Suppressor macrophage treated with lipopolysaccharide for 4 hours (primary cell): ENCODE results near the gene CHST14.

Experiments used
- DNase-seq: peaks from one replicate; pipeline ENCODE4 v3.0.0-alpha.2; 2020

CHST14 gene

DNA sequence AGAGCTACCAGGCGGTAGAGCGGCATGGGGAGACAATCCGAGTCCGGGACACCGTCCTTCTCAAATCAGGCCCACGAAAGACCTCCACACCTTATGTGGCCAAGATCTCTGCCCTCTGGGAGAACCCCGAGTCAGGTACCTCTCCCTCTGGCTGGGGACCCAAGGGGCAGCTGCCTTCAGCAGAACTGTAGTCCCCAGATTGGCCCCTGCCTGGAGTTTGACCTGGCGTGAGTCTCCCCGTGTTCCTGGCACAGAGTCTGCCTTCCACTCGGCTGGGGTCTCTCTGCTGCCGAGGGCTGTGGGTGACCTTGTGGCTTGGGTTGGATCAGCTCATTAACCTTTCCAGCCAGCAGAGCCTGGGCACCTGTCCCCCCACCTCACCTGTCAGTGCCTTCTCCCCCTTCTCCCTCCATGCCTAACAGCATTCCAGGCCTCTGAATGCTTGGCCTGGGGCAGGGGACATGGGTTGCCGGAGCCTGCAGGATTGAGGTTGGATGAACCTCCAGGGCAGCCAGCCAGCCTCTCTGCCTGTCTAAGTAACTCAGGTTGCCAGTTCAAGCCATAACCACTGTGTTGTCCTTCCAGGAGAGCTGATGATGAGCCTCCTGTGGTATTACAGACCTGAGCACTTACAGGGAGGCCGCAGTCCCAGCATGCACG is 6.8 kb upstream of the CHST14 start:
- no peak for DNase-seq

DNA sequence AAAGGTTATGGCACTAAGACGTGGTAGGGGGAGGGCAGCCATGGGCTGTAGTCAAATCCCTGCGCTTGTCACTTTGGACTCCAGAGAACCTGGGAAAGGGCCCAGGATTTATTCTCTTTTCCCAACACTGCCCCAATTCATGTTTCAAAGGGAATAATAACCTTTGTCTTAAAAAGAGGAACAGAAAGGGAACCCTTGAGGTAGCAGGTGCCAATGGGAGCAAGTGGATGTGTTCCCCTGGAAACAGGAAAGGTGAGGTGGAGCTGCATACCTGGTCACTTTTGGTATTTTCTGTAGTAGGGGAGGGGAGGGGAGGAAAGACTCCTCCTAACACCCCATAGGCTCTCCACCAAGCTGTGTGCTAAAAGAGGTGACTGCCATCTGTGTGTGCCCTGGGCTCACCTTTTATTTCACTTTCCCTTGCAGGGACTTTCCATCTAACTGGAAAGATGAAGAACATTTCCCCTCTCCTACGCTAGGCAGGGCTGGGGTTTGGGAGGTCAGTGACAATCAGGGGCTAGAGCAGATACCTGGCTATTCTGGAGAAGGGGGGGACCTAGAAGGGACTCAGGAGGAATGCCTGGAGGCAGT is 6.1 kb upstream of the CHST14 start:
- DNase-seq, result no peak

DNA sequence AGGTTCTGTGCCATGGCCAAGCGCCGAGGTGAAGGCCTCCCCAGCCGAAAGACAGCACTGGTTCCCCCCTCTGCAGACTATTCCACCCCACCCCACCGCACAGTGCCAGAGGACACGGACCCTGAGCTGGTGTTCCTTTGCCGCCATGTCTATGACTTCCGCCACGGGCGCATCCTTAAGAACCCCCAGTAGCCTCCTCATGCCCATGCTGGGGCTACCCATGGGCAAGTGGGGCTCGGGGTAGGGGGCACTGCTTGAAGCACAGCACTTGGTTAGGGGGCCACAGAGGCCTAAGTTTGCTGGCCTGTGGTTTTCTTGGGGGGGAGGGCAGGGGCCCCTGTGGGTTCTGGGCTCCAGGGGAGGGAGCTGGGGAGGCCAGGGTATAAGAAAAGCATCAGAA is 4.8 kb upstream of the CHST14 start:
- no peak for DNase-seq

DNA sequence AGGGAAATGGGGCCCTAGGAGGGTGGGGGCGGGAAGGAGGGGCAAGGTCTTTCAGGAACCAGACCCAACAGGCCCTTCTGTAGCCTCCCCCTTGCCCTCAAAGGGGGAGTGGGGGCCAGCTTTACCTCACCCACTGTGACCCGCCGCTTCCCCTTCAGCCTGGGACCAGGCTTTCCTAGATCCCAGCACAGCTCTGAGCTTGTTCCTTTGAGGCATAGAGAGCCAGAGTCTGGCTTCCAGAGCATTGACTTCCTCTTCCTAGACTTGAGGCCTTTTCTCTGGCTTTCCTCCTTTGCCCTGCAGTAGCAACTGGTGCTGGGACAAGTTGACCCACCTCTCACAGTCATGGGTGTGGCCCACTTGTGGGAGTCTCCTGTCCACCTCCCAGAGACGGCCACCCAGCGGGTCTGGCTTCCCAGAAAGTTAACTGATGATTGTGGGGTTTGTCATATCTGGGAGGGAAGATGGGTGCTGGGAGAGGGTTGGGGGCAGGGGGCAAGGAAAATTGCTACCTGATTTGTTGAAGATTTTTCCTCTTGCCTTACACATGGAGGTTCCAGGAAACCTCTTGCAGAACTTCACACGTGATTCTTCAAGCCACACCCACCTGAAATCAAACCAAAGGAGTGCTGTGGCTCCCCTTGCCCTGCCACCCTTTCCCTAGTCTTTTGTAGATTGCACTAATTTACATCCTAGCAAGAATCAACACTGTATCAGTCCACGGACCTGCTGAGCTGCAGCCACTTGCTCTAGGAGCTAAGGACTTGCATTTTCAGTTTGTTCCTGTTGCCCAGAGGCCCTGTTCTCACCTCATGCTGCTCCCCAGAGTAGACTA is 4.1 kb upstream of the CHST14 start:
- DNase-seq, result no peak

DNA sequence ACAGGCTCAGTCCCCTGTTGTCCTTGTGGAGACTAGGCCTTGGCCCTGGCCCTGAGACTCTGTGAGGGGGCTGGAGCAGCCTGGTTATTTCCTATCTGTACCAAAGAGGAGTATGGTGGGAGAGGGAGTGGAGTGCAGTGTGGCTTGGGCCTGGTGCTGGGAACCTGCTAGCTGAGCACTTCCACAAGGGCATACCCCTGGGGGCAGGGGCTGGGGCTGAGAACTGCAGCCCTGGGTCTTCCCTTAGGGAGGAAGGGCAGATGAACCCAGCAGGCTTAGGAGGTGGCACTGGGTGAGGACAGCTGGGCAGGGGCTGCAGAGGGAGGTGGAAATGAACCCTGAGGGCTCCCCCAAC is 3.5 kb upstream of the CHST14 start:
- DNase-seq, result no peak

DNA sequence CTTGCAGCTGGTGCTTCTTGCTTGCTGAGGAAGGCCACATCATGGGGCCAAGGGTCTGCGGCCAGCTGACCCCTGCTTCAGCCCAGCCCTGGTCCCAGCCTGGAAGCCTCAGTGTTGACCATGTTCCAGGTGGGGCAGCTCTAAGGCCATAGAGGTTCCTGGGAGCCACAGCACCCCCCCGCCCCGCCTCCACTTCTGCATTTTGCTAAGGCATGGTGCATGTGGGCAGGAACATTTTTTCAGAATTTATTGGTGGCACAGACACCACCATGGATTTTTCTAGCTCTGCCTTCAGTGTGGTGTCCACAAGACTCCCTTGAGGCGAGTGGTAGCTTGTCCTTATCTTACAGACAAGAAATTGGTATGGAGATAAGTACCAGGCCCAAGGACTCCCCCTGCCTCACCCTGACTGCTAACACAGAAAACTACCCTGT is 1.9 kb upstream of the CHST14 start:
- no peak for DNase-seq

DNA sequence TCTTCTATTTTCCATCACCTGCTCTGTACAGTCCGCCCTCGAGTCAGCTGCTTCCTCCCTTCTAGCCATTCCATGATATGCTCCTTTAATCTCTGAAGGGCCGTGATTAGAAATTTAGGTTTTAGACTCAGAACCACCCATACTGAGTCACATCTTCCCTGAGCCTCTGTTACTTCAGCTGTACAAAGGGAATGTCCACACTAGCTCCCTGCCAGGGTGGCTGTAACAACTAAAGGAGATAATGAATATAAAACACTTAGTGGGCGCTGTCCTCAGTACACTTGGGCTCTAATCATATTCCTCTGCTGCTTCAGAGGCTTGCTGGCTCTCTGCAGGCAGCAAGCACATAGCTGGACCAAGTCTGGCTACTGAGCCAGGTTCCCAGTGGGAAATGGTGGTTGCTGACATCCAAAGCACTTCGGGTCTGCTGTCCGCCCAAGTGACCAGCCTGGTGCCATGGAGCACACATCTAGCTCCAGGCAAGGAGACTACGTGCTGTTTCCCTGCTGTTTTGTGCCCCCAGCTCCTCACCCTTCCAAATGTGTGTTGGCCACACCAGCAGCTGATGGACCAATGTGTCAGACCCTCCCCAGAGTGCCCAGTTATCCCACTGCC is 901 bp upstream of the CHST14 start:
- DNase-seq, result no peak

DNA sequence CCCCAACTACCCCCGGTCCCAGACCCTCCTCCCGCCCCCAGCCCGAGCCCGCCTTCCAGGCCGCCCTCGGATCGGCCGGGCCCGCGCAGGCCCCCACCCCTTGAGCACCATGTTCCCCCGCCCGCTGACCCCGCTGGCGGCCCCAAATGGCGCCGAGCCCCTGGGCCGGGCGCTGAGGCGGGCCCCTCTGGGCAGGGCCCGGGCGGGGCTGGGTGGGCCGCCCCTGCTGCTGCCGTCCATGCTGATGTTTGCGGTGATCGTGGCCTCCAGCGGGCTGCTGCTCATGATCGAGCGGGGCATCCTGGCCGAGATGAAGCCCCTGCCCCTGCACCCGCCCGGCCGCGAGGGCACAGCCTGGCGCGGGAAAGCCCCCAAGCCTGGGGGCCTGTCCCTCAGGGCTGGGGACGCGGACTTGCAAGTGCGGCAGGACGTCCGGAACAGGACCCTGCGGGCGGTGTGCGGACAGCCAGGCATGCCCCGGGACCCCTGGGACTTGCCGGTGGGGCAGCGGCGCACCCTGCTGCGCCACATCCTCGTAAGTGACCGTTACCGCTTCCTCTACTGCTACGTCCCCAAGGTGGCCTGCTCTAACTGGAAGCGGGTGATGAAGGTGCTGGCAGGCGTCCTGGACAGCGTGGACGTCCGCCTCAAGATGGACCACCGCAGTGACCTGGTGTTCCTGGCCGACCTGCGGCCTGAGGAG is 472 bp downstream of the CHST14 start:
- no peak for DNase-seq

DNA sequence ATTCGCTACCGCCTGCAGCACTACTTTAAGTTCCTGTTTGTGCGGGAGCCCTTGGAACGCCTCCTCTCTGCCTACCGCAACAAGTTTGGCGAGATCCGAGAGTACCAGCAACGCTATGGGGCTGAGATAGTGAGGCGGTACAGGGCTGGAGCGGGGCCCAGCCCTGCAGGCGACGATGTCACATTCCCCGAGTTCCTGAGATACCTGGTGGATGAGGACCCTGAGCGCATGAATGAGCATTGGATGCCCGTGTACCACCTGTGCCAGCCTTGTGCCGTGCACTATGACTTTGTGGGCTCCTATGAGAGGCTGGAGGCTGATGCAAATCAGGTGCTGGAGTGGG is 995 bp downstream of the CHST14 start:
- DNase-seq, result no peak

DNA sequence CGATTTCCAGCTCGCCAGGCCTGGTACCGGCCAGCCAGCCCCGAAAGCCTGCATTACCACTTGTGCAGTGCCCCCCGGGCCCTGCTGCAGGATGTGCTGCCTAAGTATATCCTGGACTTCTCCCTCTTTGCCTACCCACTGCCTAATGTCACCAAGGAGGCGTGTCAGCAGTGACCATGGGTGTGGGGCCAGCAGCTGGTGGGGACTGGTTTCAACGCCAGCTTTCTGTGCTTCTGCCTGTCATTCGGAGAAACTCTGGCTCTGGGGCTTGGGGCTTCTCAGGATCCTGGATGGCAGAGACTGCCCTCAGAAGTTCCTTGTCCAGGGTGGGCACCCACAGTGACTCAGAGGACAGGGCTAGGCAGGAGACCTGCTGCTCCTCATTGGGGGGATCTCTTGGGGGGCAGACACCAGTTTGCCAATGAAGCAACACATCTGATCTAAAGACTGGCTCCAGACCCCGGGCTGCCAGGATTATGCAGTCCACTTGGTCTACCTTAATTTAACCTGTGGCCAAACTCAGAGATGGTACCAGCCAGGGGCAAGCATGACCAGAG is 1.5 kb downstream of the CHST14 start:
- no peak for DNase-seq

DNA sequence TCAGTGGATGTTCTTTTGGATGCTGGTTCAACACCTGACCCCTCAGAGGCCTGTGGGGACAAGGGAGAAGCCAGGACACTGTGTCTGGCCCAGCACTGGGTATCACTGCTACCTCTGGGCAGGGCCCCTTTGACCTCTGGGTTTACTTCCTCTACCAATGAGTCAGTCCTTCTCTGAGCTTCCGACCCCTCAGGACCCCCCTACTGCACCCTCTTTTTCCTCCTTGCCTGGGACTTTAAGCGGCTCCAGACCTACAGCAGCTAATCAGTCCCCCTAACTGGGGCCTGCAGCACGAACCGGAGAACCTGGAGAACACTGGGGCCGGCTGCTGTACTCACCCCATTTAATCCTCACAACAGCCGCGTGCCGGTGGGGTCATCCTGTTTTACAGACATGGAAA is 3.8 kb downstream of the CHST14 start:
- DNase-seq, result no peak

DNA sequence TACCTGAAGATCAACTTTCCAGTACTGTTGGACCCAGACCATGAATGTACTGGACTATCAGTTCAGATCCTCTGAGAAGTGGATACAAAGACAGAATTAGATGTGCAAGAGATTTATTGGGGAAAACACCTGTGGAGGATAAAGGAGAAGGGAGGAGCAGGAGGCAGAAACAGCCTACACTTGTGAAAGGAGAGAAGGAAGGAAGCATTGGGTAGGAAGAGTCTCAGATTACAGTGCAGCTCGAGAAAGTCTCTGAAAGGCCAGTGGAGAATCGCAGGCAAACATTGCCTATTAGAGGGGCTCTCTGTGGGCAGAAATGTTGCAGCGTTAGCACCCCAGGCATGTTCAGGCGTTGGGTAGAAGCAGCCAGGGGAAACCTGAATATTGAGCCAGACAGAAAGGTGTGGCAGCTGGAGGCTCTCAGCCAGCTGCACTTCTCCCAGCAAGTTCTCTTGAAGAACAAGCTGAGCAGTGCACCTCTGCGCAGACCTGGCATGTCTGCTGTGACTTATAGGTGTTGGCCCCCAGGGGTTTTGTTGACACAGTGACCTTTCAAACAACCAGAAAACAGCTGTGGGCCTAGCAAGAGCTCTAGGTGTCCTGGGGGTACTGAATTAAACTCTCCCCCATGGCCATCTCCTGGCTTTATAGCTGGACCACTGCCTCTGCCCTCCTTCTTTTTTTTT is 7.0 kb downstream of the CHST14 start:
- no peak for DNase-seq

DNA sequence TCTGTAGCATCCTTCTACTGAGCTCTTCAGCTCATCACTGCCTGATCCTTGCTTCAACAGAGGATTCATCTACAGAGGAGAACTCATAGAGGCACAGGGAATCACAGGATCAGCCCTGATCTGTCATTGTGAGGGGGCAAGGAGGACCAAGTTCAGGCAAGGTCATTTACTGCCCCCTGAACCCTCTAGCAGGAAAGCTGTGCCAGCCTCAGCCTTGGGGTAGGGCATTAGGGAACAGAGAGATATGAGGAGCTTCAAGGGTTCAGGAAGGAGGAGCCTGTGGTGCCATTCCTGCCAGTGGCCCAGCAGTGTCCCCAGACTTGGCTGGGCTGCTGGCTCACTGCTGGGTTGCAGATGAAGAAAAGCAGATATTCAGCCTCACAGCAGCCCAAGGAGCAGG is 8.2 kb downstream of the CHST14 start:
- DNase-seq, result no peak

DNA sequence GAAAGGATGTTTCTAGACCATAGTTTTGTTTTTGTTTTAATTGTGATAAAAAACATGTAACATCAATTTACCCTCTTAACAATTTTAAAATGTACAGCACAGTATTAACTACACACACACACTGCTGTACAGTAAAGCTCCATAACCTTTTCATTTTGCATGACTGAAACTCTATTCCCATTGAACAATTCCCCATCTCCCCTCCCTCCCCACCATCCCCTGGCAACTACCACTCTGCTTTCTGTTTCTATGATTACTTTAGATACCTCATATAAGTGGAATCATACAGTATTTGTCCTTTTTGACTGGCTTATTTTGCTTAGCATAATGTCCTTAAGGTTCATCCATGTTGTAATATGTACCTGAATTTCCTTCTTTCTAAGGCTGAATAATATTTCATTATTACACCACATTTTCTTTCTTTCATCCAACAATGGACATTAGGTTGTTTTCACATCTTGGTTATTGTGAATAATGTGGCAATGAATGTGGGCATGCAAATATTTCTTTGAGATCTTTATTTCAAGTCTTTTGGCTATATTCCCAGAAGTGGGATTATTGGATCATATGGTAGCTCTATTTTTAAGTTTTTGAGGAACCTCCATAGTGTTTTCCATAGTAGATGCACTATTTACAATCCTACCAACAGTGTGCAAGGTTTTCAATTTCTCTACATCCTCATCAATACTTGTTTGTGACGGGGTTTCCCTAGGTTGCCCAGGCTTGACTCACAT is 10.7 kb downstream of the CHST14 start:
- DNase-seq, result no peak

DNA sequence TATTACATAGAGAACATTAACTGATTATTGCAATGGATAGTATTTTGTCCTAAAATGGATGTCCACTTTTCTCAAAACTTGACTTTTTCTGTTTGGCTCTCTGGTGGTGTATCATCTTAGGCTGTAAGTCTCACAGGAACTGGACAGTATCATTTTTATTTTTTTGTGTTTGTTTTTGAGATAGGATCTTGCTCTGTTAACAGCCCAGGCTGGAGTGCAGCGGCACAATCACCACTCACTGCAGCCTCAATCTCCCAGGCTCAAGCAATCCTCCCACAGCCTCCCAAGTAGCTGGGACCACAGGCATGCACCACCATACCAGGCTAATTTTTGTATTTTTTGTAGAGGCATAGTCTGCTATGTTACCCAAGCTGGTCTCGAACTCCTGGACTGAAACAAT is 13.1 kb downstream of the CHST14 start:
- DNase-seq, result no peak

DNA sequence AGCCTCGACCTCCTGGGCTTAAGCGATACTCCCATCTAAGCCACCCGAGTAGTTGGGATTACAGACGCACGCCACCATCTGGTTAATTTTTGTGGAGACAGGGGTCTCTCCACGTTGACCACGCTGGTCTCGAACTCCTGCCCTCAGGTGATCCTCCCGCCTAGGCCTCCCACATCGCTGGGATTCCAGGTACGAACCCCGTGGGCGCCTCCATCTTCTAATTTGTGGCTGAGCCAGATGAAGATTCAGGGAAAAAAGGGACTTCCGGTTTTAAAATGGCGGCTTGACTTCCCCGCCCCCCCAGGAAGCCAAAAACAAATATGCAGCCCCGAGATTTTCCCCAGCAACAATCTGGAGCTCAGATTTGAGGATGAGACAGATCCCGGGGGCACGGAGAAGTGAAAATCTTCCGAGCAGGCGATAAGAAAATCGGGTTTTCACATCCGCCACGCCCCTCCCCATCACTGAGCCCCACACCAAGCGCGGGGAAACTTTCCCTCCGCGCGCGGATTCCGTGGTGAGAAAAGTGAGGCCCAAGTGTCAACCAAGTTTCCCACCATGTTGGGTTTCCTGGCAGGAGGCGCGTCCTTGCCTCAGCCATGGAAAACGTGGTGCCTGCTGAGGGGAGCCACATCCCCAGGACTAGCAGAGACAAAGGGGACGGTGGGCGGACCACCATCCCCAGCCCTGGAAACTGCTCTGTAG is 15.4 kb downstream of the CHST14 start:
- DNase-seq, result no peak

DNA sequence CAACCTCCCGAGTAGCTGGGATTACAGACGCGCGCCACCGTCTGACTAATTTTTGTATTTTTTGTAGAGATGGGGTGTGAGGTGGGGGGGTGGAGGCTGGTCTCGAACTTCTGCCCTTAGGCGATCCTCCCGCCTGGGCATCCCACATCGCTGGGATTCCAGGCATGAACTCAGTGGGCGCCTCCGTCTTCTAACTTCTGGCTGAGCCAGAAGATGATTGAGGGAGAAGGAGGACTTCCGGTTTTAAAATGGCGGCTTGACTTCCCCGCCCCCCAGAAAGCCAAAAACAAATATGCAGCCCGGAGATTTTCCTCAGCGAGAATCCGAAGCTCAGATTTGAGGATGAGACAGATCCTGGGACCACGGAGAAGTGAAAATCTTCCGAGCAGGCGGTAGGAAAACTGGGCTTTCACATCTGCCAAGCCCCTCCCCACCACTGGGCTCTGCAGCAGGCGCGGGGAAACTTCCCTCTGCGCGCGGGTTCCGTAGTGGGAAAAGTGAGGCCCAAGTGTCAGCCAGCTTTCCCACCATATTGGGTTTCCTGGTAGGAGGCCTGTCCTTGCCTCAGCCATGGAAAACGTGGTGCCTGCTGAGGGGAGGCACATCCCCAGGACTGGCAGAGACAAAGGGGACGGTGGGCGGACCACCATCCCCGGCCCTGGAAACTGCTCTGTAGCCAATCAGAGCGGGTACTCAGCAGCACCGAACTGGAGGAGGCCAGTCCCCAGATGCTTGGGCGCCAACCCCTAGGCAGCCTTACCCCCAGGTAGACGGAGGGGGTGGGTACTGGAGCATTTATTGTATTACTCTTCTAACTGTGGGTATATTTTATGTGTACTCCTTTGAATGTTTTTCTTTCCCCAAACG is 17.3 kb downstream of the CHST14 start:
- DNase-seq, result no peak

DNA sequence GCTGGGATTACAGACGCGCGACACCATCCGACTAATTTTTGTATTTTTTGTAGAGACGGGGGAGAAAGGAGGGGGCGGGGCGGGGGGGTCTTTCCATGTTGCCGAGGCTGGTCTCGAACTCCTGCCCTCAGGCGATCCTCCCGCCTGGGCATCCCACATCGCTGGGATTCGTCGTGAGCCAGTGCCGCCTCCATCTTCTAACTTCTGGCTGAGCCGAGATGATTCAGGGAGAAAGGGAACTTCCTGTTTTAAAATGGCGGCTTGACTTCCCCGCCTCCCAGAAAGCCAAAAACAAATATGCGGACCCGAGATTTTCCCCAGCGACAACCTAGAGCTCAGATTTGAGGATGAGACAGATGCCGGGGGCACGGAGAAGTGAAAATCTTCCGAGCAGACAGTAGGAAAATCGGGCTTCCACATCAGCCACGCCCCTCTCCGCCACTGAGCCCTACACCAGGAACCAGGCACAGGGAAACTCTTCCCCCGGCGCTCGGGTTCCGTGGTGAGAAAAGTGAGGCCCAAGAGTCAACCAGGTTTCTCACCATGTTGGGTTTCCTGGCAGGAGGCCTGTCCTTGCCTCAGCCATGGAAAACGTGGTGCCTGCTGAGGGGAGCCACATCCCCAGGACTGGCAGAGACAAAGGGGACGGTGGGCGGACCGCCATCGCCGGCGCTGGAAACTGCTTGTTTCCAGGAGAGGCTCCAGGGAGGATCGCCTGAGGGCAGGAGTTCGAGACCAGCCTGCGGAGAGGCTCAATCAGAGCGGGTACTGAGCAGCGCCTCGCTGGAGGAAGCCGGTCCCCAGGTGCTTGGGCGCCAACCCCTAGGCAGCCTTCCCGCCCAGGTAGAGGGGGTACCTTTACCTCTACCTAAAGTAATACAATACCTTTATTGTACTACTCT is 18.7 kb downstream of the CHST14 start:
- no peak for DNase-seq
